AG10803 (cell line): ENCODE data around the gene RERE.

Experiments
- DNase-seq: peaks from one replicate; pipeline ENCODE4 v3.0.0; 2010; ENCODE audit warnings: low read depth
- H3K4me3 ChIP-seq: 2 replicates; pipeline ENCODE4 v1.5.1; 2011; ENCODE audit warnings: mild to moderate bottlenecking, low read length, control low read depth
- TF ChIP-seq, protein P1 (sequence below): conservative IDR thresholded peaks from 2 replicates; pipeline ENCODE4 v1.5.1; 2011; ENCODE audit warnings: mild to moderate bottlenecking, low read length, control low read depth, inconsistent platforms

Gene RERE

GRCh38 chr1:8604041-8604945 is 213.1 kb downstream of the RERE start:
- DNase-seq, result no peak
- H3K4me3 ChIP-seq, result no peak overlapping the region
- TF ChIP-seq, protein P1, sequence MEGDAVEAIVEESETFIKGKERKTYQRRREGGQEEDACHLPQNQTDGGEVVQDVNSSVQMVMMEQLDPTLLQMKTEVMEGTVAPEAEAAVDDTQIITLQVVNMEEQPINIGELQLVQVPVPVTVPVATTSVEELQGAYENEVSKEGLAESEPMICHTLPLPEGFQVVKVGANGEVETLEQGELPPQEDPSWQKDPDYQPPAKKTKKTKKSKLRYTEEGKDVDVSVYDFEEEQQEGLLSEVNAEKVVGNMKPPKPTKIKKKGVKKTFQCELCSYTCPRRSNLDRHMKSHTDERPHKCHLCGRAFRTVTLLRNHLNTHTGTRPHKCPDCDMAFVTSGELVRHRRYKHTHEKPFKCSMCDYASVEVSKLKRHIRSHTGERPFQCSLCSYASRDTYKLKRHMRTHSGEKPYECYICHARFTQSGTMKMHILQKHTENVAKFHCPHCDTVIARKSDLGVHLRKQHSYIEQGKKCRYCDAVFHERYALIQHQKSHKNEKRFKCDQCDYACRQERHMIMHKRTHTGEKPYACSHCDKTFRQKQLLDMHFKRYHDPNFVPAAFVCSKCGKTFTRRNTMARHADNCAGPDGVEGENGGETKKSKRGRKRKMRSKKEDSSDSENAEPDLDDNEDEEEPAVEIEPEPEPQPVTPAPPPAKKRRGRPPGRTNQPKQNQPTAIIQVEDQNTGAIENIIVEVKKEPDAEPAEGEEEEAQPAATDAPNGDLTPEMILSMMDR, result no peak

DNA sequence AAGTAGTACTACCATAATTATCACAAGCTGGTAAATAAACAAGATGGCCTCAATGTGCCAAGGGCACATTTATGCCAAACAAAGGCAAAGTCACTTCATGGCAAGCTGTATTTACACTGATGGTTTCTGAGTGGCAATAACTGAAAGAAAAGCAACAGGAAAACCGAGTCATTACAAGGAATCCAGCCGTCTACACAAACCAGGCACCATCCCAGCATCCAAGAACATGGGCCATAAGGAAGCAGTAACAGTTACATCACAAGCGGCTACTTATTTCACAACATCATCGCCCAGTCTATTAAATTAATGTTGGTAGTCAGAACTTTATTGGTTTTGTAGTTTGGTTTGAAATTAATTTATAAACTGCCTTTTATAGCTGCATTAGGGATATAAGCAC is 214.2 kb downstream of the RERE start:
- TF ChIP-seq, protein P1, result no peak
- no peak overlapping the region for H3K4me3 ChIP-seq
- DNase-seq, result peak; percentile 56

GRCh38 chr1:8602471-8603219 is 214.8 kb downstream of the RERE start:
- DNase-seq, result no peak
- TF ChIP-seq, protein P1, result no peak
- no peak overlapping the region for H3K4me3 ChIP-seq

DNA sequence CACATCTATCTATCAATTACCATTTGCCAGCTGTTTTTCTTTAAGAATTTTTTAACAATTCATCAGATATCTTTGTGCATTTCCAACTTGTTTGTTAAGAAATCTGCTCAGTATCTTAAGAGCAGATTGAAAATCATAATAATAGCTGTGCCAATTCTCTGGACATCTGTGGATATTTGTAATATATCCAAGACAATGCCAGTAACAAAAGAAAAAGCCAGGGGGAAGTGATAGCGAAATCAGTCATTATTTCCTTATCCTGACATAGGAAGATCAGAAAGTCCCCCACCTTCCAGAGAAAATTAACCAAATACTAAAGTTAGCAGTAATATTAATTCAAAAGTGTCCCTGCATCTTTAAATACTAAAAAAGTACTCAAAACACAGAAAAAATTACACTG is 217.1 kb downstream of the RERE start:
- H3K4me3 ChIP-seq, result no peak overlapping the region
- TF ChIP-seq, protein P1, result no peak
- DNase-seq, result peak; percentile 46

DNA sequence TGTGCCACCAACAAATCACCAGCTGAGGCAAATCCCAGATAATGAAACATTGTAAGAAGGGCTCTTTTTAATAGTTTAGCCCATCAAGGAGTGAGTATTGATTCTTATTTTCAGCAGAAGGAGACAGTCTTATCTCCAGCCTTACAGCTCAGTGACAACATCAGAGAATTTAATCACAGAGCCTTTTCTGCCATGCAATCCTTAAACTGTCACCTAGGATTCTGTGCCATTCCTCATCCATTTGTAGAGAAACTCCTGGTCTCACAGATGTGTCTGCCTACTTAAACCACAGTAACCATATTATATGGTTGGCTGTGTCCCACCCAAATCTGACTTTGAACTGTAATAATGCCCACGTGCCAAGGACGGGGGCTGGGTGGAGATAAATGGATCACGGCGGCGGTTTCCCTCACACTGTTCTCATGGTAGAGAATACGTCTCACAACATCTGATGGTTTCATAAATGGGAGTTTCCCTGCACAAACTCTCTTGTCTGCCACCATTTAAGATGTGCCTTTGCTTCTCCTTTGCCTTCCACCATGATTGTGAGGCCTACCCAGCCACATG is 217.7 kb downstream of the RERE start:
- H3K4me3 ChIP-seq, result no peak overlapping the region
- TF ChIP-seq, protein P1, result no peak
- no peak for DNase-seq

DNA sequence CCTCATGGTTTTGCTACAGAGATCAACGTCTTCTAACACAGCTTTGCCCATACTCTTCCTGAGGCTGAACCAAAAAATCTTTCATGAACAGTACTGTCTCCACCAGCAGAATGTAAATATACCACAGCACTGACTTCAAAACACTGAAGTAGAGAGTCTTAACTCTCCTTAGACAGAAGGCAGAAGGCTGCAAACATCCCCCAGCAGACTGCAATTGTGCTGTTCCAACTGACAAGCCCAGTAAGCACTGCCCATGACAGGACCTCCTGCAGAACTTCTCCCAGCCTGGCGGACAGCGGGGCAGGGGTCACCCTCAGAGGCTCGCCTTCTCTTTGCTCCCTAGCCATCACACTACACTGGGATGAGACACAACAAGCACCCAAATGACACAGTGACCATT is 218.7 kb downstream of the RERE start:
- TF ChIP-seq, protein P1, result no peak
- no peak overlapping the region for H3K4me3 ChIP-seq
- no peak for DNase-seq
